ENCODE measurements around the gene MCC. TPM values are rescaled to one million over a fixed set of nuclear protein-coding genes. Genes with fewer than 3 reads are reported as not detected.

The MCC gene
- total and polyA plus RNA-seq, 4 donors, result 9.0 to 47.3 (median 14.7) TPM

GRCh38 chr5:113437111-113437510 lies 51.1 kb downstream of the MCC start (continued):
- TF ChIP-seq CTCF (IDR thresholded peaks at IDR 0.05; ENCODE audit: low read depth, low read length, missing input control) (no peak), TAF1 (conservative IDR thresholded peaks at IDR 0.05) (no peak), SP1 (IDR thresholded peaks at IDR 0.05) (no peak), RXRA (IDR thresholded peaks at IDR 0.05) (no peak), RAD21 (IDR thresholded peaks at IDR 0.05) (no peak), HNF4G (IDR thresholded peaks at IDR 0.05) (no peak), YY1 (IDR thresholded peaks at IDR 0.05) (no peak)

- TF ChIP-seq NR2F2 (IDR thresholded peaks at IDR 0.05) (no peak), JUND (IDR thresholded peaks at IDR 0.05) (no peak), SP1 (IDR thresholded peaks at IDR 0.05) (no peak), ZBTB33 (IDR thresholded peaks at IDR 0.05) (no peak), RAD21 (IDR thresholded peaks at IDR 0.05) (no peak), FOXA1 (IDR thresholded peaks at IDR 0.05) (no peak), YY1 (IDR thresholded peaks at IDR 0.05) (no peak), HNF4G (IDR thresholded peaks at IDR 0.05) (no peak), ATF3 (IDR thresholded peaks at IDR 0.05) (no peak), MAX (IDR thresholded peaks at IDR 0.05) (no peak)
- WGBS, result 73% methylated on average over 4 of the region's 4 CpGs
- DNase-seq (ENCODE audit: low spot score), result no peak
These were observed 52.7 kb downstream of the MCC start for GRCh38 chr5:113435575-113435974.

GRCh38 chr5:113434889-113435288 lies 53.4 kb downstream of the MCC start, which contains the start of gene TSSK1B:
TSSK1B (minus strand) TSS chr5:113434989; CDS start chr5:113434839, 150 bp downstream.
- Histone ChIP-seq H3K9ac (ENCODE audit: low read depth in 1 of 2, low read length in 2 of 2) (no peak within 1 kb of the TSS), H3K36me3 (ENCODE audit: control insufficient read depth in 4 of 4, insufficient read depth in 3 of 4, low read depth in 1 of 4, low read length in 3 of 4) (no peaks in the 10 kb centered on the region), H3K27ac (ENCODE audit: low read depth in 1 of 2, low read length in 2 of 2) (no peak within 1 kb of the TSS), H3K27me3 (ENCODE audit: control insufficient read depth in 4 of 4, insufficient read depth in 4 of 4, low read length in 3 of 4) (no peaks in the 10 kb centered on the region), H3K4me3 (ENCODE audit: low read depth in 1 of 3, low read length in 3 of 3) (no peak within 1 kb of the TSS), H3K4me1 (ENCODE audit: control insufficient read depth in 4 of 4, insufficient read depth in 4 of 4, low read length in 3 of 4) (no peaks in the 10 kb centered on the region), H3K9me3 (ENCODE audit: control insufficient read depth in 4 of 4, low read length in 3 of 4) (no peaks in the 10 kb centered on the region)
- no peak for DNase-seq (ENCODE audit: low spot score)
- TF ChIP-seq EGR1 (IDR thresholded peaks at IDR 0.05; ENCODE audit: low read depth in 2 of 2) (no peak), ATF3 (IDR thresholded peaks at IDR 0.05) (no peak), NR2F2 (IDR thresholded peaks at IDR 0.05) (no peak), GABPA (IDR thresholded peaks at IDR 0.05 in 1 of 2, conservative IDR thresholded peaks at IDR 0.05 in 1 of 2) (no peak), ZBTB33 (IDR thresholded peaks at IDR 0.05) (no peak), SP1 (IDR thresholded peaks at IDR 0.05) (no peak), YY1 (IDR thresholded peaks at IDR 0.05) (no peak), HNF4G (IDR thresholded peaks at IDR 0.05) (no peak), JUND (IDR thresholded peaks at IDR 0.05) (no peak), REST (IDR thresholded peaks at IDR 0.05) (no peak), FOXA1 (IDR thresholded peaks at IDR 0.05) (no peak), FOXA2 (IDR thresholded peaks at IDR 0.05) (no peak), HNF4A (conservative IDR thresholded peaks at IDR 0.05) (no peak)
- whole genome bisulfite sequencing, result 95% methylated on average over 3 of the region's 3 CpGs

More at GRCh38 chr5:113435575-113435974, 52.7 kb downstream of the MCC start:
- H3K9ac ChIP-seq (ENCODE audit: low read depth in 1 of 2, low read length in 2 of 2), result no peak overlapping the region
- H3K4me3 ChIP-seq (ENCODE audit: low read depth in 1 of 3, low read length in 3 of 3), result no peak overlapping the region
- H3K36me3 ChIP-seq (ENCODE audit: control insufficient read depth in 4 of 4, insufficient read depth in 3 of 4, low read depth in 1 of 4, low read length in 3 of 4), result no peaks in the 10 kb centered on the region
- no peaks in the 10 kb centered on the region for H3K4me1 ChIP-seq (ENCODE audit: control insufficient read depth in 4 of 4, insufficient read depth in 4 of 4, low read length in 3 of 4)
- H3K9me3 ChIP-seq (ENCODE audit: control insufficient read depth in 4 of 4, low read length in 3 of 4), result no peaks in the 10 kb centered on the region
- H3K27ac ChIP-seq (ENCODE audit: low read depth in 1 of 2, low read length in 2 of 2), result no peak overlapping the region
- H3K27me3 ChIP-seq (ENCODE audit: control insufficient read depth in 4 of 4, insufficient read depth in 4 of 4, low read length in 3 of 4), result no peaks in the 10 kb centered on the region

Data from liver (tissue), 9 donors.